K562 (cell line): ENCODE data around the gene MBLAC2. TPM values are rescaled to one million over a fixed set of nuclear protein-coding genes. Genes with fewer than 3 reads are reported as not detected.

ENCODE experiments used
- ATAC-seq: fragments of 200-7000 bp; cut with Tn5 transposase; 3 replicates; pipeline ENCODE4 v1.9.1; 2020; ENCODE audit warnings: moderate library complexity
- BruUV-seq: library from RNA; stranded (reverse); fragments of 400-500 nt; replicated peaks from 2 replicates; lab custom pipeline; 2021; lab: Mats Ljungman, UMichigan
- CTCF ChIA-PET: fragments of 300-600 bp; formaldehyde crosslinking; extraction: SDS; loops from one replicate; lab custom pipeline; 2021; ENCODE audit warnings: low intra/inter-chr PET ratio; lab: Yijun Ruan, JAX
- POLR2A ChIA-PET: fragments of 300-600, 350-650 bp; sonication (Branson Sonifier 250); formaldehyde crosslinking; extraction: SDS; loops from one replicate; lab custom pipeline; 2021; ENCODE audit warnings: antibody characterized with exemption, inconsistent platforms; lab: Yijun Ruan, JAX
- DNase-seq, 4 experiments: peaks; one replicate each; pipeline versions ENCODE4 v3.0.0 to v3.0.0-alpha.2; 2011 to 2018; ENCODE audit warnings: low spot score in 3 of 4, mixed read lengths in 3 of 4; ENCODE audit errors: extremely low read depth in 1 of 4
- FAIRE-seq: peaks from 2 replicates; lab custom pipeline; 2011; peaks lifted over from hg19 to GRCh38; lab: Jason Lieb, UNC
- H2AFZ ChIP-seq: 2 replicates; pipeline ENCODE4 v1.6.0; 2011; ENCODE audit warnings: low read depth, low read length, control low read depth, inconsistent platforms
- H3K27ac ChIP-seq: fragments of 200-600 bp; 3 replicates; pipeline ENCODE4 v1.8.0; 2011; ENCODE audit warnings: low read depth, mild to moderate bottlenecking, control low read depth, inconsistent platforms, low read length, moderate library complexity, mixed read lengths; ENCODE audit errors: extremely low read depth
- H3K27me3 ChIP-seq, 2 experiments: fragments of 300-600 bp in 1 of 2; 2 replicates in 1 of 2; 3 replicates in 1 of 2; pipeline versions ENCODE4 v1.6.0 to v1.8.0; 2011; ENCODE audit warnings: inconsistent platforms in 2 of 2, low read length in 2 of 2, mild to moderate bottlenecking in 1 of 2, mixed read lengths in 1 of 2, moderate library complexity in 1 of 2; ENCODE audit not compliant: control insufficient read depth in 2 of 2, insufficient read depth in 2 of 2
- H3K36me3 ChIP-seq: fragments of 300-600 bp; 3 replicates; pipeline ENCODE4 v1.8.0; 2011; ENCODE audit warnings: mild to moderate bottlenecking, low read length, inconsistent platforms; ENCODE audit not compliant: control insufficient read depth, insufficient read depth
- H3K4me1 ChIP-seq, 2 experiments: fragments of 200-600 bp in 1 of 2; replicated peaks in 1 of 2; 2 replicates in 1 of 2; 3 replicates in 1 of 2; pipeline versions ENCODE4 v1.5.1 to v1.8.0; 2011; ENCODE audit warnings: inconsistent platforms in 2 of 2, low read length in 2 of 2, mild to moderate bottlenecking in 1 of 2, mixed read lengths in 1 of 2, moderate library complexity in 1 of 2; ENCODE audit not compliant: control insufficient read depth in 2 of 2, insufficient read depth in 2 of 2
- H3K4me2 ChIP-seq: 2 replicates; pipeline ENCODE4 v1.6.1; 2011; ENCODE audit warnings: low read length, control low read depth, inconsistent platforms, mixed read lengths; ENCODE audit not compliant: insufficient read depth
- H3K4me3 ChIP-seq: fragments of 200-600 bp; sonication (generic), shearing (Covaris generic); 2 replicates; pipeline ENCODE4 v1.5.1; 2016; ENCODE audit warnings: control low read depth, inconsistent platforms
- H3K79me2 ChIP-seq: fragments of 200-600 bp; 3 replicates; pipeline ENCODE4 v1.8.0; 2011; ENCODE audit warnings: low read length, inconsistent platforms; ENCODE audit not compliant: control insufficient read depth, insufficient read depth
- H3K9ac ChIP-seq, 2 experiments: 2 replicates each; pipeline versions ENCODE4 v1.6.0 to v1.6.1; 2011; ENCODE audit warnings: low read depth in 2 of 2, low read length in 2 of 2, control low read depth in 1 of 2, inconsistent platforms in 1 of 2, mild to moderate bottlenecking in 1 of 2, mixed read lengths in 1 of 2; ENCODE audit not compliant: insufficient read depth in 1 of 2
- H3K9me1 ChIP-seq: one replicate; pipeline ENCODE4 v1.6.0; 2011; ENCODE audit warnings: inconsistent platforms, mild to moderate bottlenecking, low read length, moderate library complexity; ENCODE audit not compliant: control insufficient read depth, insufficient read depth
- H3K9me3 ChIP-seq: replicated peaks from 2 replicates; pipeline ENCODE4 v1.5.1; 2011; ENCODE audit warnings: low read depth, low read length, inconsistent platforms; ENCODE audit not compliant: control insufficient read depth, insufficient read depth
- H4K20me1 ChIP-seq: replicated peaks from 2 replicates; pipeline ENCODE4 v1.6.1; 2011; ENCODE audit warnings: low read length, inconsistent platforms, mixed read lengths; ENCODE audit not compliant: control insufficient read depth, insufficient read depth
- CREB1 ChIP-seq, 2 experiments: sonication (generic) in 1 of 2; formaldehyde crosslinking in 1 of 2; IDR thresholded peaks; 2 replicates each; pipeline versions ENCODE4 v1.6.1 to v1.8.0; 2012 to 2022; ENCODE audit warnings: inconsistent platforms in 1 of 2, mild to moderate bottlenecking in 1 of 2, missing genetic modification reagents in 1 of 2, moderate library complexity in 1 of 2
- EZH2 ChIP-seq: IDR thresholded peaks from 2 replicates; pipeline ENCODE4 v1.6.1; 2012; ENCODE audit warnings: low read depth, mild to moderate bottlenecking, inconsistent platforms, low read length, borderline replicate concordance
- HNRNPLL ChIP-seq: fragments of 200-400 bp; formaldehyde crosslinking; IDR thresholded peaks from 2 replicates; pipeline ENCODE4 v1.6.1; 2017; ENCODE audit warnings: low read length, low read depth, mild to moderate bottlenecking; ENCODE audit not compliant: poor library complexity, severe bottlenecking
- MCM5 ChIP-seq: fragments of 450-650 bp; IDR thresholded peaks from 2 replicates; pipeline ENCODE4 v1.6.1; 2016; ENCODE audit warnings: low read depth
- PHF20 ChIP-seq: fragments of 450-650 bp; IDR thresholded peaks from 2 replicates; pipeline ENCODE4 v1.6.1; 2018; ENCODE audit not compliant: partially characterized antibody
- SMAD2 ChIP-seq: fragments of 150-350 bp; IDR thresholded peaks from 2 replicates; pipeline ENCODE4 v1.6.1; 2014; ENCODE audit warnings: low read depth, mild to moderate bottlenecking, low read length
- ZKSCAN1 ChIP-seq: fragments of 150-350 bp; IDR thresholded peaks from 2 replicates; pipeline ENCODE4 v1.6.1; 2016; ENCODE audit warnings: low read depth, low read length
- WGBS: fragments of 100-300 bp; shearing (Covaris generic); methylation state at CpG from one replicate; pipeline ENCODE4 v1.1.6; 2016; ENCODE audit warnings: low coverage, mixed read lengths; ENCODE audit not compliant: insufficient coverage; ENCODE audit errors: missing lambda C conversion rate; 5-methylcytosine and 5-hydroxymethylcytosine counted together
- in situ Hi-C: fragments of 300-500 bp; cut with MboI; formaldehyde crosslinking; loops from 4 replicates; pipeline ENCODE4 v1.15.0; 2018; ENCODE audit warnings: inconsistent platforms, mixed read lengths
- intact Hi-C: fragments of 100-400 bp; cut with micrococcal nuclease; formaldehyde crosslinking; loops from 2 replicates; pipeline ENCODE4 v1.14.2; 2022
- polyA plus RNA-seq, 8 experiments: library from polyadenylated mRNA; depleted of rRNA in 4 of 8; stranded (reverse) in 5 of 8; unstranded in 3 of 8; fragments of >200 nt; fragmentation: Nextera tagmentation in 2 of 8; fragmentation: Illumina TruSeq in 1 of 8; extraction: Ambion mirVana in 2 of 8; extraction: Trizol in 1 of 8; gene quantifications; 2 replicates each; pipeline versions ENCODE4 v1.2.1 to v1.2.3, GENCODE V29; 2011 to 2014; ENCODE audit warnings: inconsistent platforms in 1 of 8, missing spikeins in 1 of 8
- total RNA-seq, 7 experiments: library from RNA; depleted of rRNA in 6 of 7; stranded (reverse); fragments of >200 nt in 6 of 7; fragmentation: Illumina TruSeq in 2 of 7; extraction: Trizol in 2 of 7; gene quantifications; 2 replicates each; pipeline versions ENCODE4 v1.2.1 to v1.2.3, GENCODE V29; 2011 to 2021; ENCODE audit warnings: low replicate concordance in 1 of 7
- TF ChIP-seq, protein P1 (sequence below): fragments of 450-650 bp; formaldehyde crosslinking; IDR thresholded peaks from 2 replicates; pipeline ENCODE4 v1.4.0; 2022; ENCODE audit warnings: missing genetic modification characterization
- TF ChIP-seq, protein P2 (sequence below), 2 experiments: fragments of 450-650 bp; IDR thresholded peaks; 2 replicates each; pipeline ENCODE4 v1.6.1; 2016; ENCODE audit warnings: mild to moderate bottlenecking in 2 of 2, borderline replicate concordance in 1 of 2, low read depth in 1 of 2, moderate library complexity in 1 of 2
- TF ChIP-seq, protein P3 (sequence below), 2 experiments: fragments of 450-650 bp; IDR thresholded peaks; 2 replicates each; pipeline ENCODE4 v1.6.1; 2016

Gene MBLAC2
- total and polyA plus RNA-seq, 9 of the 15 experiments (the other 6 are each of a cell fraction or from before 2014, with no cell fraction given) = 2.4 to 13.1 (median 10.3) TPM

DNA sequence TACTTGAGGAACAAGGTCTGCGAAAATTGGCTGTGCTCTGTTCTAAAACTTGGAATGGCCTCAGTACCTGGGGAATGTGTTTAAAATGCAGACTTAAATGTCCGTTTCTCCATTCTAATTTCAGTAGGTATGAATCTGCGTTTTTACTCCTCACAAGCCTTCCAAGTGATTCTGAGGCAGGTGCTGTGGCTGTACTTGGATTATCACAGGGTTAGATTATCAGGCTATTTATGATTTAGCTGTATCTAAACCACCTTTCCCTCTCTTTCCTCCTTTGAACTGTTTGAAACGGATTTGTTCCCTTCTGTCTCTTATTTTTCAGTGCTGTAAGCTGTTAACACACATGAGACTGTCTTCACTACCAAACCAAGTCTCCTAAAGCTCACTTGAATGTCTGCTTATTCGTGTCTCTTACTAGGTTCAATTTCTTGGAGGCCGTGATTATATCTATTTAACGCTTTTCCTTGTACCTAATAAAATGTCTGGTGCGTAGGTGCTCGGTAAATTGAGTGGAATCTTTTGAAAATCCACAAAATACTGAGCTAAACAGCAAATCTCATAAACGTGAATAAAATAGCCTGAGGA, 64.3 kb downstream of the MBLAC2 start:
- ChIA-PET CTCF (no interaction called here), POLR2A (interaction anchor here (0.6 to 2.9 kb wide), 27 partner anchors 7 to 1824 kb away, joined by 3 to 25 read pairs (median 4); no protein-coding TSS in a partner anchor)
- WGBS = 1% methylated on average over 10 of the region's 10 CpGs
- in situ Hi-C loops (no loop called here), intact Hi-C loops (loop anchor here (2.0 kb wide), 1 partner anchor 65 kb away; the partner anchor contains the start of genes MBLAC2 and POLR3G)
- peak; percentile 0; the same call in 1 of the 3 replicates for ATAC-seq
- Histone ChIP-seq H4K20me1 (no peaks in the 10 kb centered on the region; the same call in 1 of the 2 replicates), H3K9me1 (no peaks in the 10 kb centered on the region), H3K4me2 (peak overlapping the region; percentile 99), H3K4me1 (no peaks in the 10 kb centered on the region; a peak in 1 of 5 replicates), H3K9ac (peak overlapping the region; percentile 96 to 99), H3K9me3 (no peaks in the 10 kb centered on the region), H3K27me3 (no peaks in the 10 kb centered on the region), H3K36me3 (peaks cover 21% of the 10 kb centered on the region), H3K27ac (peak overlapping the region; percentile 99), H3K79me2 (peaks cover 60% of the 10 kb centered on the region), H3K4me3 (peak overlapping the region; percentile 83), H2AFZ (peak overlapping the region; percentile 97)
- BruUV-seq = TSS peak; percentile 89
- no peak for FAIRE-seq
- DNase-seq = peak in 1 of 4 experiments; percentile 23
- TF ChIP-seq, protein P1, sequence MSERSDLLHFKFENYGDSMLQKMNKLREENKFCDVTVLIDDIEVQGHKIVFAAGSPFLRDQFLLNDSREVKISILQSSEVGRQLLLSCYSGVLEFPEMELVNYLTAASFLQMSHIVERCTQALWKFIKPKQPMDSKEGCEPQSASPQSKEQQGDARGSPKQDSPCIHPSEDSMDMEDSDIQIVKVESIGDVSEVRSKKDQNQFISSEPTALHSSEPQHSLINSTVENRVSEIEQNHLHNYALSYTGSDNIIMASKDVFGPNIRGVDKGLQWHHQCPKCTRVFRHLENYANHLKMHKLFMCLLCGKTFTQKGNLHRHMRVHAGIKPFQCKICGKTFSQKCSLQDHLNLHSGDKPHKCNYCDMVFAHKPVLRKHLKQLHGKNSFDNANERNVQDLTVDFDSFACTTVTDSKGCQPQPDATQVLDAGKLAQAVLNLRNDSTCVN (CRISPR knock-in tag) = no peak
- TF ChIP-seq, protein P2, sequence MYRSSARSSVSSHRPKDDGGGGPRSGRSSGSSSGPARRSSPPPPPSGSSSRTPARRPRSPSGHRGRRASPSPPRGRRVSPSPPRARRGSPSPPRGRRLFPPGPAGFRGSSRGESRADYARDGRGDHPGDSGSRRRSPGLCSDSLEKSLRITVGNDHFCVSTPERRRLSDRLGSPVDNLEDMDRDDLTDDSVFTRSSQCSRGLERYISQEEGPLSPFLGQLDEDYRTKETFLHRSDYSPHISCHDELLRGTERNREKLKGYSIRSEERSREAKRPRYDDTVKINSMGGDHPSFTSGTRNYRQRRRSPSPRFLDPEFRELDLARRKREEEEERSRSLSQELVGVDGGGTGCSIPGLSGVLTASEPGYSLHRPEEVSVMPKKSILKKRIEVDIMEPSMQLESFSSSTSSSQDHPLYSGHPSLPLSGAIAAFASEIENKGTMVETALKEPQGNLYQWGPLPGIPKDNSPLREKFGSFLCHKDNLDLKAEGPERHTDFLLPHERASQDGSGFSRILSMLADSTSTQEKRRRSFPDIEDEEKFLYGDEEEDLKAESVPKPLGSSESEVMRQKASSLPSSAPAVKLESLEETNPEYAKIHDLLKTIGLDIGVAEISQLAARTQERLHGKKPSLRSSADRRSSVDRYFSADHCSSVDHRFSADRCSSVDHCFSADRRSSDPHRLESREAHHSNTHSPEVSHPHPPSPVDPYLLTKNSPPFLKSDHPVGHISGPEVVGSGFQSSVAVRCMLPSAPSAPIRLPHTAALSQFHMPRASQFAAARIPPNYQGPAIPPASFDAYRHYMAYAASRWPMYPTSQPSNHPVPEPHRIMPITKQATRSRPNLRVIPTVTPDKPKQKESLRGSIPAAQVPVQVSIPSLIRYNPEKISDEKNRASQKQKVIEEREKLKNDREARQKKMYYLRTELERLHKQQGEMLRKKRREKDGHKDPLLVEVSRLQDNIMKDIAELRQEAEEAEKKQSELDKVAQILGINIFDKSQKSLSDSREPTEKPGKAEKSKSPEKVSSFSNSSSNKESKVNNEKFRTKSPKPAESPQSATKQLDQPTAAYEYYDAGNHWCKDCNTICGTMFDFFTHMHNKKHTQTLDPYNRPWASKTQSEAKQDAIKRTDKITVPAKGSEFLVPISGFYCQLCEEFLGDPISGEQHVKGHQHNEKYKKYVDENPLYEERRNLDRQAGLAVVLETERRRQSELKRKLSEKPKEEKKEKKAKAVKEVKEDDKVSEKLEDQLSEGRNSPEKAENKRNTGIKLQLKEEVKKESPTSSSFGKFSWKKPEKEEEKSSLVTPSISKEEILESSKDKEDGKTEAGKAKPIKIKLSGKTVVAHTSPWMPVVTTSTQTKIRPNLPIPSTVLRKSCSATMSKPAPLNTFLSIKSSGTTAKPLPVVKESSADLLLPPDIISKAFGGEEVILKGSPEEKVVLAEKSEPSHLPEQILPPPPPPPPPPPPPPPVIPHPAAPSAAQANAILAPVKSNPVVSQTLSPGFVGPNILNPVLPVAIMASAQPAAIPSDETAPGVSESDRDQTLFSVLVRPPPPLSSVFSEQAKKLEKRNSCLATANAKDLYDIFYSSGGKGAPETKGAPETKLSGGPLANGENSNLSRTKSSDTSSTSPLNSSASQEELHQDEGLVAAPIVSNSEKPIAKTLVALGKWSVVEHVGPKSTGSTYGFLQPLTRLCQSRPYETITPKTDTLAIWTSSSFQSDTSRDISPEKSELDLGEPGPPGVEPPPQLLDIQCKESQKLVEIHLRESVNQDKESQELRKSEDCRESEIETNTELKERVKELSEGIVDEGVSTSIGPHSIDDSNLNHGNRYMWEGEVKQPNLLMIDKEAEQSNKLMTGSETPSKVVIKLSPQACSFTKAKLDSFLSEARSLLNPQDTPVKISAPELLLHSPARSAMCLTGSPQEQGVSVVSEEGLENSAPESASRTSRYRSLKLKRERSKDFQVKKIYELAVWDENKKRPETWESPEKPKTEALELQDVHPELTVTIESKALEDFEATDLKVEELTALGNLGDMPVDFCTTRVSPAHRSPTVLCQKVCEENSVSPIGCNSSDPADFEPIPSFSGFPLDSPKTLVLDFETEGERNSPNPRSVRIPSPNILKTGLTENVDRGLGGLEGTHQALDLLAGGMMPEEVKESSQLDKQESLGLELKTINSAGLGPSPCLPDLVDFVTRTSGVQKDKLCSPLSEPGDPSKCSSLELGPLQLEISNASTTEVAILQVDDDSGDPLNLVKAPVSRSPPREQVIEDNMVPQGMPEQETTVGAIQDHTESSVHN (IDR thresholded peaks at IDR 0.05; ENCODE audit: borderline replicate concordance in 1 of 2, low read depth in 1 of 2) = 0 out of 4 replicates have a peak, but pooled peaks of 1 of the 2 experiments have one; percentile 42
- TF ChIP-seq MCM5 (no peak), PHF20 (peak; percentile 58), CREB1 (IDR thresholded peaks at IDR 0.05) (no peak), CREB1 (CRISPR knock-in tag; IDR thresholded peaks at IDR 0.05) (no peak), HNRNPLL (no peak), ZKSCAN1 (no peak), EZH2 (no peak), SMAD2 (no peak)
- TF ChIP-seq, protein P3, sequence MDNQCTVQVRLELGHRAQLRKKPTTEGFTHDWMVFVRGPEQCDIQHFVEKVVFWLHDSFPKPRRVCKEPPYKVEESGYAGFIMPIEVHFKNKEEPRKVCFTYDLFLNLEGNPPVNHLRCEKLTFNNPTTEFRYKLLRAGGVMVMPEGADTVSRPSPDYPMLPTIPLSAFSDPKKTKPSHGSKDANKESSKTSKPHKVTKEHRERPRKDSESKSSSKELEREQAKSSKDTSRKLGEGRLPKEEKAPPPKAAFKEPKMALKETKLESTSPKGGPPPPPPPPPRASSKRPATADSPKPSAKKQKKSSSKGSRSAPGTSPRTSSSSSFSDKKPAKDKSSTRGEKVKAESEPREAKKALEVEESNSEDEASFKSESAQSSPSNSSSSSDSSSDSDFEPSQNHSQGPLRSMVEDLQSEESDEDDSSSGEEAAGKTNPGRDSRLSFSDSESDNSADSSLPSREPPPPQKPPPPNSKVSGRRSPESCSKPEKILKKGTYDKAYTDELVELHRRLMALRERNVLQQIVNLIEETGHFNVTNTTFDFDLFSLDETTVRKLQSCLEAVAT (IDR thresholded peaks at IDR 0.05) = peak in 1 of 2 experiments; percentile 84; a peak in 2 of 4 replicates
